ENCODE measurements around the gene GIGYF1.
"Not testable (repeated sequence)": the region's sequence is repeated elsewhere in the genome, so short reads cannot be mapped to it uniquely, and the experiment has no call there.

Gene GIGYF1

GRCh38 chr7:100706672-100707311 is 12.7 kb upstream of the GIGYF1 start:
- no peak for DNase-seq

GRCh38 chr7:100705753-100706671 is 12.0 kb upstream of the GIGYF1 start, which contains the start of gene POP7:
POP7 (plus strand) TSS chr7:100706121; CDS start chr7:100706831, 710 bp downstream.
- DNase-seq = peak; percentile 93

GRCh38 chr7:100705320-100705752 is 11.3 kb upstream of the GIGYF1 start:
- DNase-seq = no peak

GRCh38 chr7:100701089-100701488 is 7.0 kb upstream of the GIGYF1 start:
- not testable (repeated sequence) for DNase-seq

- DNase-seq = no peak
Observed at GRCh38 chr7:100699018-100699417, 5.0 kb upstream of the GIGYF1 start.

- no peak for DNase-seq
Observed at GRCh38 chr7:100696123-100696521, 2.1 kb upstream of the GIGYF1 start.

- no peak for DNase-seq
Observed at GRCh38 chr7:100693312-100694097, 545 bp downstream of the GIGYF1 start.

GRCh38 chr7:100692578-100692961 is 1.5 kb downstream of the GIGYF1 start:
- no peak for DNase-seq

GRCh38 chr7:100691676-100692577 is 2.1 kb downstream of the GIGYF1 start:
- DNase-seq = no peak

- DNase-seq = no peak
Observed at GRCh38 chr7:100689230-100690135, 4.6 kb downstream of the GIGYF1 start.

GRCh38 chr7:100688326-100688860 is 5.7 kb downstream of the GIGYF1 start:
- DNase-seq = no peak

GRCh38 chr7:100687751-100688300 is 6.2 kb downstream of the GIGYF1 start:
- DNase-seq = no peak

GRCh38 chr7:100687261-100687660 is 6.8 kb downstream of the GIGYF1 start:
- no peak for DNase-seq

- no peak for DNase-seq
Observed at GRCh38 chr7:100686822-100687211, 7.2 kb downstream of the GIGYF1 start.

GRCh38 chr7:100686201-100686821 is 7.7 kb downstream of the GIGYF1 start:
- no peak for DNase-seq

GRCh38 chr7:100685631-100686145 is 8.4 kb downstream of the GIGYF1 start:
- DNase-seq = no peak

GRCh38 chr7:100685049-100685605 is 8.9 kb downstream of the GIGYF1 start:
- no peak for DNase-seq

- DNase-seq = no peak
Observed at GRCh38 chr7:100684534-100685042, 9.5 kb downstream of the GIGYF1 start.

All from NCI-H2081 treated with DMSO at 0.1 percent for 48 hours (cell line).